Right lobe of liver (tissue), 4 donors: Measurements from ENCODE around the gene KRT24.

Source experiments
- CTCF ChIP-seq, 4 donors: fragments of 200-600 bp in 3 of 4; fragments of 450-650 bp in 1 of 4; IDR thresholded peaks; one replicate each; pipeline versions ENCODE4 v1.5.1 to v1.8.0; 2016 to 2022; ENCODE audit warnings: antibody characterized with exemption in 4 of 4, mild to moderate bottlenecking in 2 of 4
- POLR2A ChIP-seq: fragments of 450-650 bp; IDR thresholded peaks from one replicate; pipeline ENCODE4 v1.6.1; 2017; ENCODE audit warnings: antibody characterized with exemption, mild to moderate bottlenecking
- donor health status: DM: no; HTN: no; CAD: no.
- donor health status: DM: no; HTN: no; CAD: no.
- donor health status: DM: no; HTN: yes; CAD: no.

GRCh38 chr17:40680998-40681397 is 22.6 kb downstream of the KRT24 start:
- TF ChIP-seq CTCF (IDR thresholded peaks at IDR 0.05): no peak
- no peak for TF ChIP-seq POLR2A
